OCI-LY7 (cell line): Measurements from ENCODE around the gene SPESP1. TPM values are rescaled to one million over a fixed set of nuclear protein-coding genes. Genes with fewer than 3 reads are reported as not detected.

Experiments used
- BruUV-seq: library from RNA; stranded (reverse); fragments of 400-500 nt; replicated peaks from 2 replicates; lab custom pipeline; 2021; lab: Mats Ljungman, UMichigan
- CTCF ChIA-PET: fragments of 300-600 bp; sonication (Branson Sonifier 250); formaldehyde crosslinking; loops from one replicate; lab custom pipeline; 2022; ENCODE audit warnings: antibody characterized with exemption; ENCODE audit not compliant: unreplicated experiment; lab: Charles Lee
- POLR2A ChIA-PET: fragments of 300-600 bp; sonication (Branson Sonifier 250); formaldehyde crosslinking; loops from one replicate; lab custom pipeline; 2022; ENCODE audit warnings: antibody characterized with exemption; lab: Charles Lee
- DNase-seq: peaks from one replicate; pipeline ENCODE4 v3.0.0-alpha.2; 2015; ENCODE audit warnings: low spot score
- H2AFZ ChIP-seq: fragments of 200-600 bp; sonication (generic), shearing (Covaris generic); 2 replicates; pipeline ENCODE4 v1.6.1; 2014; ENCODE audit warnings: mild to moderate bottlenecking, antibody characterized with exemption, low read length, moderate library complexity
- H3K27ac ChIP-seq: fragments of 200-600 bp; sonication (generic); 2 replicates; pipeline ENCODE4 v1.5.1; 2014; ENCODE audit warnings: mixed run types, low read depth, mild to moderate bottlenecking, moderate library complexity, low read length, inconsistent platforms; ENCODE audit not compliant: poor library complexity, severe bottlenecking
- H3K36me3 ChIP-seq: fragments of 200-600 bp; sonication (generic); 2 replicates; pipeline ENCODE4 v1.6.1; 2014; ENCODE audit warnings: mild to moderate bottlenecking, antibody characterized with exemption, low read length, moderate library complexity, mixed read lengths; ENCODE audit not compliant: insufficient read depth
- H3K4me1 ChIP-seq: fragments of 200-600 bp; sonication (generic); 2 replicates; pipeline ENCODE4 v1.5.1; 2014; ENCODE audit warnings: mild to moderate bottlenecking, low read length; ENCODE audit not compliant: insufficient read depth, poor library complexity, severe bottlenecking
- H3K4me2 ChIP-seq: fragments of 200-600 bp; sonication (generic); 2 replicates; pipeline ENCODE4 v1.6.1; 2014; ENCODE audit warnings: mild to moderate bottlenecking, low read length
- H3K4me3 ChIP-seq: fragments of 200-600 bp; sonication (generic); 2 replicates; pipeline ENCODE4 v1.5.1; 2014; ENCODE audit warnings: mild to moderate bottlenecking, low read depth, low read length; ENCODE audit not compliant: poor library complexity, severe bottlenecking
- H3K79me2 ChIP-seq: fragments of 200-600 bp; sonication (generic); 2 replicates; pipeline ENCODE4 v1.6.1; 2016; ENCODE audit warnings: low read depth, mild to moderate bottlenecking, low read length, moderate library complexity, mixed read lengths; ENCODE audit not compliant: insufficient read depth
- H3K9me2 ChIP-seq: fragments of 200-600 bp; sonication (generic); 2 replicates; pipeline ENCODE4 v1.6.1; 2016; ENCODE audit warnings: mild to moderate bottlenecking, low read length, mixed read lengths; ENCODE audit not compliant: insufficient read depth
- H3K9me3 ChIP-seq: fragments of 200-600 bp; sonication (generic); 2 replicates; pipeline ENCODE4 v1.6.1; 2014; ENCODE audit warnings: mild to moderate bottlenecking, mixed run types, low read length, mixed read lengths
- H4K20me1 ChIP-seq: fragments of 200-600 bp; sonication (generic); 2 replicates; pipeline ENCODE4 v1.6.1; 2014; ENCODE audit warnings: mild to moderate bottlenecking, antibody characterized with exemption, low read length, moderate library complexity, mixed read lengths; ENCODE audit not compliant: insufficient read depth
- CTCF ChIP-seq: fragments of 200-600 bp; sonication (generic); conservative IDR thresholded peaks from 2 replicates; pipeline ENCODE4 v1.5.1; 2014; ENCODE audit warnings: mild to moderate bottlenecking, antibody characterized with exemption, low read length, moderate library complexity, mixed read lengths
- EZH2phosphoT487 ChIP-seq: fragments of 200-600 bp; sonication (generic); IDR thresholded peaks from 2 replicates; pipeline ENCODE4 v1.6.1; 2018; ENCODE audit warnings: low read depth, borderline replicate concordance, mild to moderate bottlenecking, mixed run types, antibody characterized with exemption, low read length, moderate library complexity, mixed read lengths
- intact Hi-C: fragments of 100-400 bp; cut with micrococcal nuclease; formaldehyde crosslinking; loops from one replicate; pipeline ENCODE4 v1.10.0; 2022; ENCODE audit not compliant: unreplicated experiment
- total RNA-seq, 2 experiments: library from RNA; depleted of rRNA in 1 of 2; stranded (reverse); fragments of >200 nt in 1 of 2; shearing (Covaris generic) in 1 of 2; gene quantifications; 2 replicates each; pipeline ENCODE4 v1.2.3, GENCODE V29; 2014 to 2022

The SPESP1 gene
- total RNA-seq, 2 experiments from 2014 or later = not detected

- TF ChIP-seq CTCF (no peak), EZH2phosphoT487 (no peak)
- POLR2A ChIA-PET = no interaction called here
- H3K4me1 ChIP-seq = no peaks in the 10 kb centered on the region
- H3K79me2 ChIP-seq = no peaks in the 10 kb centered on the region
- H3K9me3 ChIP-seq = no peaks in the 10 kb centered on the region
- no peaks in the 10 kb centered on the region for H3K36me3 ChIP-seq
- H3K4me2 ChIP-seq = no peak overlapping the region
- DNase-seq = no peak
- H2AFZ ChIP-seq = no peak overlapping the region
- CTCF ChIA-PET = interaction anchor here (0.5 kb wide), 1 partner anchor 627 kb away, joined by 3 read pairs; no protein-coding TSS in a partner anchor
- no peaks in the 10 kb centered on the region for H4K20me1 ChIP-seq
- intact Hi-C loops = no loop called here
- no peak overlapping the region for H3K4me3 ChIP-seq
- BruUV-seq = no TSS peak
- no peaks in the 10 kb centered on the region for H3K9me2 ChIP-seq
- no peak overlapping the region for H3K27ac ChIP-seq
These were observed 62.4 kb downstream of the SPESP1 start for GRCh38 chr15:68992696-68993095.

GRCh38 chr15:68993276-68993675, 63.0 kb downstream of the SPESP1 start:
- no peak overlapping the region for H3K27ac ChIP-seq
- no peaks in the 10 kb centered on the region for H3K79me2 ChIP-seq
- no peaks in the 10 kb centered on the region for H3K9me2 ChIP-seq
- no peak overlapping the region for H3K4me2 ChIP-seq
- DNase-seq = no peak
- CTCF ChIA-PET = interaction anchor here (0.5 kb wide), 1 partner anchor 628 kb away, joined by 3 read pairs; no protein-coding TSS in a partner anchor
- H4K20me1 ChIP-seq = no peaks in the 10 kb centered on the region
- intact Hi-C loops = no loop called here
- BruUV-seq = no TSS peak
- no peaks in the 10 kb centered on the region for H3K36me3 ChIP-seq
- TF ChIP-seq CTCF (no peak), EZH2phosphoT487 (no peak)
- POLR2A ChIA-PET = no interaction called here
- no peaks in the 10 kb centered on the region for H3K4me1 ChIP-seq
- no peak overlapping the region for H2AFZ ChIP-seq
- no peak overlapping the region for H3K4me3 ChIP-seq
- H3K9me3 ChIP-seq = no peaks in the 10 kb centered on the region

- no peak overlapping the region for H3K27ac ChIP-seq
- H4K20me1 ChIP-seq = no peaks in the 10 kb centered on the region
- H3K4me1 ChIP-seq = no peaks in the 10 kb centered on the region
- no peak overlapping the region for H2AFZ ChIP-seq
- H3K9me2 ChIP-seq = no peaks in the 10 kb centered on the region
- no peaks in the 10 kb centered on the region for H3K9me3 ChIP-seq
- no peak for DNase-seq
- no peak overlapping the region for H3K4me2 ChIP-seq
- intact Hi-C loops = no loop called here
- CTCF ChIA-PET = no interaction called here
- no peak overlapping the region for H3K4me3 ChIP-seq
- TF ChIP-seq EZH2phosphoT487 (no peak), CTCF (no peak)
- POLR2A ChIA-PET = no interaction called here
- BruUV-seq = no TSS peak
- no peaks in the 10 kb centered on the region for H3K36me3 ChIP-seq
- no peaks in the 10 kb centered on the region for H3K79me2 ChIP-seq
These were observed 63.8 kb downstream of the SPESP1 start for GRCh38 chr15:68994149-68994548.
